ENCODE measurements around the gene MAGEA9B. TPM values are rescaled to one million over a fixed set of nuclear protein-coding genes. Genes with fewer than 3 reads are reported as not detected.
A peak's percentile ranks its signal among the peaks of the same experiment; 100 is the strongest.
"Not testable (repeated sequence)": the region's sequence is repeated elsewhere in the genome, so short reads cannot be mapped to it uniquely, and the experiment has no call there.

Gene MAGEA9B
- total RNA-seq, 1 donor from 2014 or later, result not detected

- TF ChIP-seq CTCF (IDR thresholded peaks at IDR 0.05; ENCODE audit: partially characterized antibody, unreplicated experiment), result no peak
- H3K27me3 Mint-ChIP-seq (ENCODE audit: unreplicated experiment), result no peaks in the 10 kb centered on the region
- H3K4me1 Mint-ChIP-seq (ENCODE audit: low read depth, unreplicated experiment), result peaks cover 7% of the 10 kb centered on the region
- H3K4me3 Mint-ChIP-seq (ENCODE audit: unreplicated experiment), result no peak overlapping the region
- H3K36me3 Mint-ChIP-seq (ENCODE audit: unreplicated experiment), result no peaks in the 10 kb centered on the region
- no peak overlapping the region for H3K27ac Mint-ChIP-seq (ENCODE audit: unreplicated experiment)
- H3K9me3 Mint-ChIP-seq (ENCODE audit: unreplicated experiment), result no peaks in the 10 kb centered on the region
- no peak for DNase-seq
These were observed 23.3 kb upstream of the MAGEA9B start for GRCh38 chrX:149610511-149610910.

- H3K36me3 Mint-ChIP-seq (ENCODE audit: unreplicated experiment), result no peaks in the 10 kb centered on the region
- no peak overlapping the region for H3K4me3 Mint-ChIP-seq (ENCODE audit: unreplicated experiment)
- no peaks in the 10 kb centered on the region for H3K4me1 Mint-ChIP-seq (ENCODE audit: low read depth, unreplicated experiment)
- no peaks in the 10 kb centered on the region for H3K9me3 Mint-ChIP-seq (ENCODE audit: unreplicated experiment)
- H3K27ac Mint-ChIP-seq (ENCODE audit: unreplicated experiment), result no peak overlapping the region
- DNase-seq, result no peak
- no peak for TF ChIP-seq CTCF (IDR thresholded peaks at IDR 0.05; ENCODE audit: partially characterized antibody, unreplicated experiment)
- H3K27me3 Mint-ChIP-seq (ENCODE audit: unreplicated experiment), result peaks cover 3% of the 10 kb centered on the region
These were observed 20.4 kb upstream of the MAGEA9B start for GRCh38 chrX:149607699-149608098.

GRCh38 chrX:149605248-149605885, 18.1 kb upstream of the MAGEA9B start:
- not testable (repeated sequence) for H3K4me3 Mint-ChIP-seq (ENCODE audit: unreplicated experiment); H3K36me3 Mint-ChIP-seq (ENCODE audit: unreplicated experiment); DNase-seq; H3K9me3 Mint-ChIP-seq (ENCODE audit: unreplicated experiment); H3K27me3 Mint-ChIP-seq (ENCODE audit: unreplicated experiment); H3K4me1 Mint-ChIP-seq (ENCODE audit: low read depth, unreplicated experiment); H3K27ac Mint-ChIP-seq (ENCODE audit: unreplicated experiment)

- not testable (repeated sequence) for H3K4me3 Mint-ChIP-seq (ENCODE audit: unreplicated experiment); H3K27me3 Mint-ChIP-seq (ENCODE audit: unreplicated experiment); H3K27ac Mint-ChIP-seq (ENCODE audit: unreplicated experiment); H3K9me3 Mint-ChIP-seq (ENCODE audit: unreplicated experiment); H3K36me3 Mint-ChIP-seq (ENCODE audit: unreplicated experiment); H3K4me1 Mint-ChIP-seq (ENCODE audit: low read depth, unreplicated experiment)
- peak; percentile 33 for DNase-seq
These were observed 11.3 kb upstream of the MAGEA9B start for GRCh38 chrX:149598603-149599002.

- H3K27me3 Mint-ChIP-seq (ENCODE audit: unreplicated experiment); H3K9me3 Mint-ChIP-seq (ENCODE audit: unreplicated experiment); DNase-seq; H3K27ac Mint-ChIP-seq (ENCODE audit: unreplicated experiment); H3K4me3 Mint-ChIP-seq (ENCODE audit: unreplicated experiment); H3K36me3 Mint-ChIP-seq (ENCODE audit: unreplicated experiment); H3K4me1 Mint-ChIP-seq (ENCODE audit: low read depth, unreplicated experiment): not testable (repeated sequence)
These were observed 8.7 kb upstream of the MAGEA9B start for GRCh38 chrX:149595943-149596342.

- H3K9me3 Mint-ChIP-seq (ENCODE audit: unreplicated experiment); DNase-seq; H3K4me1 Mint-ChIP-seq (ENCODE audit: low read depth, unreplicated experiment); H3K36me3 Mint-ChIP-seq (ENCODE audit: unreplicated experiment); H3K4me3 Mint-ChIP-seq (ENCODE audit: unreplicated experiment); H3K27ac Mint-ChIP-seq (ENCODE audit: unreplicated experiment); H3K27me3 Mint-ChIP-seq (ENCODE audit: unreplicated experiment): not testable (repeated sequence)
These were observed 8.0 kb upstream of the MAGEA9B start, which contains the start of gene HSFX2 for GRCh38 chrX:149595214-149595613. TSS of gene HSFX2 (minus strand) at chrX:149595314. CDS start at chrX:149594700, 614 bp downstream.

GRCh38 chrX:149590993-149591392, 3.7 kb upstream of the MAGEA9B start:
- H3K9me3 Mint-ChIP-seq (ENCODE audit: unreplicated experiment); H3K27me3 Mint-ChIP-seq (ENCODE audit: unreplicated experiment); H3K36me3 Mint-ChIP-seq (ENCODE audit: unreplicated experiment); H3K4me1 Mint-ChIP-seq (ENCODE audit: low read depth, unreplicated experiment); H3K27ac Mint-ChIP-seq (ENCODE audit: unreplicated experiment); DNase-seq; H3K4me3 Mint-ChIP-seq (ENCODE audit: unreplicated experiment): not testable (repeated sequence)

GRCh38 chrX:149585631-149586030, 1.6 kb downstream of the MAGEA9B start:
- not testable (repeated sequence) for H3K27me3 Mint-ChIP-seq (ENCODE audit: unreplicated experiment); H3K4me3 Mint-ChIP-seq (ENCODE audit: unreplicated experiment); DNase-seq; H3K9me3 Mint-ChIP-seq (ENCODE audit: unreplicated experiment); H3K4me1 Mint-ChIP-seq (ENCODE audit: low read depth, unreplicated experiment); H3K27ac Mint-ChIP-seq (ENCODE audit: unreplicated experiment); H3K36me3 Mint-ChIP-seq (ENCODE audit: unreplicated experiment)

- H3K4me1 Mint-ChIP-seq (ENCODE audit: low read depth, unreplicated experiment); H3K9me3 Mint-ChIP-seq (ENCODE audit: unreplicated experiment); H3K36me3 Mint-ChIP-seq (ENCODE audit: unreplicated experiment); H3K27ac Mint-ChIP-seq (ENCODE audit: unreplicated experiment); H3K27me3 Mint-ChIP-seq (ENCODE audit: unreplicated experiment); H3K4me3 Mint-ChIP-seq (ENCODE audit: unreplicated experiment); DNase-seq: not testable (repeated sequence)
These were observed 13.8 kb downstream of the MAGEA9B start for GRCh38 chrX:149573456-149573855.
